OCI-LY1 (cell line): ENCODE results near the gene ZNF648.

Experiments used
- H2AFZ ChIP-seq: fragments of 200-600 bp; sonication (generic), shearing (Covaris generic); 2 replicates; pipeline ENCODE4 v1.6.0; 2014; ENCODE audit warnings: antibody characterized with exemption, mild to moderate bottlenecking, low read length
- H3F3A ChIP-seq: fragments of 200-600 bp; sonication (generic), shearing (Covaris generic); 2 replicates; pipeline ENCODE4 v1.6.0; 2014; ENCODE audit warnings: mild to moderate bottlenecking, antibody characterized with exemption, low read length, moderate library complexity; ENCODE audit not compliant: insufficient read depth
- H3K27ac ChIP-seq: fragments of 200-600 bp; sonication (generic); 2 replicates; pipeline ENCODE4 v1.5.1; 2014; ENCODE audit warnings: low read length, mixed run types, mild to moderate bottlenecking, low read depth; ENCODE audit not compliant: poor library complexity, severe bottlenecking
- H3K27me3 ChIP-seq: fragments of 200-600 bp; sonication (generic); 2 replicates; pipeline ENCODE4 v1.6.0; 2014; ENCODE audit warnings: antibody characterized with exemption, mild to moderate bottlenecking, low read length, moderate library complexity; ENCODE audit not compliant: insufficient read depth
- H3K36me3 ChIP-seq: fragments of 200-600 bp; sonication (generic); 2 replicates; pipeline ENCODE4 v1.6.1; 2014; ENCODE audit warnings: mild to moderate bottlenecking, antibody characterized with exemption, low read length, moderate library complexity, mixed read lengths; ENCODE audit not compliant: insufficient read depth
- H3K4me1 ChIP-seq: fragments of 200-600 bp; sonication (generic); 2 replicates; pipeline ENCODE4 v1.5.1; 2014; ENCODE audit warnings: mild to moderate bottlenecking, low read length, moderate library complexity; ENCODE audit not compliant: insufficient read depth, severe bottlenecking
- H3K4me2 ChIP-seq: fragments of 200-600 bp; sonication (generic), shearing (Covaris generic); 2 replicates; pipeline ENCODE4 v1.6.1; 2014; ENCODE audit warnings: low read length
- H3K4me3 ChIP-seq: fragments of 200-600 bp; sonication (generic); 2 replicates; pipeline ENCODE4 v1.5.1; 2014; ENCODE audit warnings: low read length, low read depth, mild to moderate bottlenecking, mixed read lengths; ENCODE audit not compliant: poor library complexity, severe bottlenecking
- H3K79me2 ChIP-seq: fragments of 200-600 bp; shearing (Covaris generic); 2 replicates; pipeline ENCODE4 v1.6.1; 2016; ENCODE audit warnings: mixed run types, low read length, mixed read lengths; ENCODE audit not compliant: insufficient read depth
- H3K9ac ChIP-seq: fragments of 200-600 bp; sonication (generic), shearing (Covaris generic); 2 replicates; pipeline ENCODE4 v1.6.1; 2014; ENCODE audit warnings: mild to moderate bottlenecking, low read length, mixed read lengths
- H3K9me2 ChIP-seq: fragments of 200-600 bp; sonication (generic), shearing (Covaris generic); 2 replicates; pipeline ENCODE4 v1.6.1; 2014; ENCODE audit warnings: low read depth, mild to moderate bottlenecking, low read length, mixed read lengths
- H3K9me3 ChIP-seq: fragments of 200-600 bp; shearing (Covaris generic); 2 replicates; pipeline ENCODE4 v1.6.1; 2014; ENCODE audit warnings: low read length, mixed read lengths
- H4K20me1 ChIP-seq: fragments of 200-600 bp; sonication (generic), shearing (Covaris generic); 2 replicates; pipeline ENCODE4 v1.6.0; 2016; ENCODE audit warnings: mild to moderate bottlenecking, low read length; ENCODE audit not compliant: insufficient read depth
- CTCF ChIP-seq: fragments of 200-600 bp; sonication (generic), shearing (Covaris generic); IDR thresholded peaks from 2 replicates; pipeline ENCODE4 v1.5.1; 2017; ENCODE audit warnings: mild to moderate bottlenecking, antibody characterized with exemption, low read length, moderate library complexity, mixed read lengths
- EZH2 ChIP-seq: fragments of 200-600 bp; sonication (generic), shearing (Covaris generic); IDR thresholded peaks from 2 replicates; pipeline ENCODE4 v1.8.0; 2017; ENCODE audit warnings: borderline replicate concordance, mixed run types, mild to moderate bottlenecking, antibody characterized with exemption, low read length, moderate library complexity, mixed read lengths

ZNF648 gene

GRCh38 chr1:182066934-182067333 lies 5.4 kb upstream of the ZNF648 start:
- Histone ChIP-seq H3K4me3 (no peak overlapping the region), H3K79me2 (no peaks in the 10 kb centered on the region), H3K36me3 (no peaks in the 10 kb centered on the region), H3K27me3 (no peaks in the 10 kb centered on the region), H3K9me2 (no peaks in the 10 kb centered on the region), H3K9me3 (no peaks in the 10 kb centered on the region), H3K9ac (no peak overlapping the region), H3F3A (no peaks in the 10 kb centered on the region), H3K4me2 (no peak overlapping the region), H3K4me1 (no peaks in the 10 kb centered on the region), H4K20me1 (no peaks in the 10 kb centered on the region), H3K27ac (no peak overlapping the region), H2AFZ (no peak overlapping the region)
- no peak for TF ChIP-seq CTCF
- no peak for TF ChIP-seq EZH2

DNA sequence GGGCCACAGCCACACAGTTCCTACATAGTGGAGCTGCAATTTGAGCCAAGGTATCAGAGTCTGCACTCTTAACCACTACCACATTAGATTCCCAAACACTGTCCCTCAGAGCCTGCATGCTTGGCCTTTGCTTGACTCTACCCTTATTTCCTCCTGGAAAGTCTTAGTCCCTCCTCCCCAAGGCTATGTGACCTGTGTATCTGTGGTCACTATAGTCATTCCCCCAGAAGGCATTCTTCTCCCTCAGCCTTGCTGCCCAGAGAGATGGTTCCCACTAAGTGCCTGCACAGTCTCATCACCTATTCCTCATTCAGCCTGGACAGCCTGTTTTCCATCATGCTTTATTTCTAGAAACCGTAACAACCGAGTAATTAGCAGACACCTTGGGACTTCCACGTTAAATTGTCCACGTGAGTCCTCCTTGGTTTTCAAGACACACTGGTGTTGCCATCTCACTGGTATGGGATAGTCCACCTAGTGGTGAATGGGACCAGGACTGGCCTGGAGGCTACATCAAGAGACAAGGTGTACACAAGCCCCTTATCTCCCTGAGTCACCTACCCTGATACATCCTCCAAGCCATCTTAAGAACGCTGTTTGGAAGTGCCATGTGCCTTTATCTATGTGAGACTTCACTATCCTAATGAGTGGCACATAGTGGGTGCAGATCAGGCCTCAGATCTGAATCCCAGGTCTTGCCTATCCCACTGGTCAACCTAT lies 3.8 kb upstream of the ZNF648 start:
- no peak overlapping the region for H3K4me3 ChIP-seq
- no peak overlapping the region for H3K4me2 ChIP-seq
- no peak overlapping the region for H3K9ac ChIP-seq
- no peaks in the 10 kb centered on the region for H3K9me2 ChIP-seq
- no peaks in the 10 kb centered on the region for H3K79me2 ChIP-seq
- TF ChIP-seq EZH2 (no peak), CTCF (no peak)
- H2AFZ ChIP-seq = no peak overlapping the region
- no peaks in the 10 kb centered on the region for H3F3A ChIP-seq
- H3K9me3 ChIP-seq = no peaks in the 10 kb centered on the region
- H3K27ac ChIP-seq = no peak overlapping the region
- H3K4me1 ChIP-seq = no peaks in the 10 kb centered on the region
- no peaks in the 10 kb centered on the region for H3K36me3 ChIP-seq
- H4K20me1 ChIP-seq = no peaks in the 10 kb centered on the region
- H3K27me3 ChIP-seq = no peaks in the 10 kb centered on the region

GRCh38 chr1:182064611-182065010 lies 3.1 kb upstream of the ZNF648 start:
- H4K20me1 ChIP-seq = no peaks in the 10 kb centered on the region
- H3K27me3 ChIP-seq = no peaks in the 10 kb centered on the region

More at GRCh38 chr1:182064611-182065010, 3.1 kb upstream of the ZNF648 start:
- H3K27ac ChIP-seq = no peak overlapping the region
- no peak overlapping the region for H3K4me3 ChIP-seq
- no peaks in the 10 kb centered on the region for H3K36me3 ChIP-seq
- H3K4me2 ChIP-seq = no peak overlapping the region
- no peaks in the 10 kb centered on the region for H3K9me2 ChIP-seq
- H3K9ac ChIP-seq = no peak overlapping the region
- H3F3A ChIP-seq = no peaks in the 10 kb centered on the region
- no peaks in the 10 kb centered on the region for H3K79me2 ChIP-seq
- no peaks in the 10 kb centered on the region for H3K9me3 ChIP-seq
- no peak overlapping the region for H2AFZ ChIP-seq
- no peak for TF ChIP-seq CTCF
- TF ChIP-seq EZH2 = no peak
- H3K4me1 ChIP-seq = no peaks in the 10 kb centered on the region
